HepG2 (cell line): ENCODE results near the gene AK3. TPM values are rescaled to one million over a fixed set of nuclear protein-coding genes. Genes with fewer than 3 reads are reported as not detected.

Experiments used
- ATAC-seq: fragments of 200-7000 bp; cut with Tn5 transposase; 3 replicates; pipeline ENCODE4 v1.9.1; 2020; ENCODE audit warnings: mild to moderate bottlenecking, moderate library complexity
- BruUV-seq: library from RNA; stranded (reverse); fragments of 400-500 nt; replicated peaks from 2 replicates; lab custom pipeline; 2021; lab: Mats Ljungman, UMichigan
- CTCF ChIA-PET: fragments of 300-600 bp; formaldehyde crosslinking; extraction: SDS; loops from one replicate; lab custom pipeline; 2021; ENCODE audit warnings: low total read pairs, inconsistent platforms, low intra/inter-chr PET ratio; lab: Yijun Ruan, JAX
- POLR2A ChIA-PET: fragments of 350-600 bp; sonication (Branson Sonifier 250); formaldehyde crosslinking; loops from one replicate; lab custom pipeline; 2020; ENCODE audit warnings: antibody characterized with exemption, inconsistent platforms; lab: Yijun Ruan, JAX
- DNase-seq: peaks from one replicate; pipeline ENCODE4 v3.0.0-alpha.2; 2015; ENCODE audit warnings: low spot score
- FAIRE-seq: peaks from 3 replicates; lab custom pipeline; 2011; peaks lifted over from hg19 to GRCh38; lab: Jason Lieb, UNC
- H2AFZ ChIP-seq: one replicate; pipeline ENCODE4 v1.6.1; 2011; ENCODE audit warnings: low read length, inconsistent platforms
- H3K27ac ChIP-seq: fragments of 300-600 bp; 3 replicates; pipeline ENCODE4 v1.8.0; 2011; ENCODE audit warnings: mixed run types, mild to moderate bottlenecking, mixed read lengths, low read length, inconsistent platforms; ENCODE audit not compliant: insufficient read depth; ENCODE audit errors: extremely low read length
- H3K27me3 ChIP-seq, 2 experiments: fragments of 200-600 bp in 1 of 2; 2 replicates in 1 of 2; 3 replicates in 1 of 2; pipeline versions ENCODE4 v1.6.0 to v1.8.0; 2011; ENCODE audit warnings: low read length in 2 of 2, mild to moderate bottlenecking in 2 of 2, moderate library complexity in 2 of 2, inconsistent platforms in 1 of 2; ENCODE audit not compliant: insufficient read depth in 2 of 2, control insufficient read depth in 1 of 2
- H3K36me3 ChIP-seq, 2 experiments: fragments of 200-600 bp in 1 of 2; replicated peaks in 1 of 2; 2 replicates in 1 of 2; 3 replicates in 1 of 2; pipeline versions ENCODE4 v1.5.1 to v1.8.0; 2011; ENCODE audit warnings: low read length in 2 of 2, inconsistent platforms in 1 of 2; ENCODE audit not compliant: insufficient read depth in 2 of 2, control insufficient read depth in 1 of 2
- H3K4me1 ChIP-seq: 2 replicates; pipeline ENCODE4 v1.5.1; 2012; ENCODE audit warnings: low read length, inconsistent platforms; ENCODE audit not compliant: insufficient read depth
- H3K4me2 ChIP-seq: 2 replicates; pipeline ENCODE4 v1.6.0; 2011; ENCODE audit warnings: low read depth, low read length, inconsistent platforms
- H3K4me3 ChIP-seq, 3 experiments: fragments of 200-600 bp in 1 of 3; sonication (generic), shearing (Covaris generic) in 1 of 3; replicated peaks in 1 of 3; 2 replicates each; pipeline ENCODE4 v1.5.1; 2011 to 2016; ENCODE audit warnings: low read length in 3 of 3, inconsistent platforms in 2 of 3, low read depth in 2 of 3, mild to moderate bottlenecking in 2 of 3, control low read depth in 1 of 3, mixed read lengths in 1 of 3; ENCODE audit not compliant: insufficient read depth in 1 of 3
- H3K79me2 ChIP-seq: one replicate; pipeline ENCODE4 v1.6.1; 2011; ENCODE audit warnings: low read length, inconsistent platforms; ENCODE audit not compliant: insufficient read depth
- H3K9ac ChIP-seq: 2 replicates; pipeline ENCODE4 v1.6.0; 2011; ENCODE audit warnings: mild to moderate bottlenecking, low read depth, low read length, inconsistent platforms; ENCODE audit not compliant: insufficient read depth
- H3K9me3 ChIP-seq: 2 replicates; pipeline ENCODE4 v1.5.1; 2012; ENCODE audit warnings: mild to moderate bottlenecking, low read length
- H4K20me1 ChIP-seq: 2 replicates; pipeline ENCODE4 v1.6.0; 2011; ENCODE audit warnings: inconsistent platforms, mild to moderate bottlenecking, low read length, moderate library complexity; ENCODE audit not compliant: insufficient read depth
- SALL1 ChIP-seq: sonication (generic); formaldehyde crosslinking; IDR thresholded peaks from 2 replicates; pipeline ENCODE4 v1.8.0; 2022; ENCODE audit warnings: mild to moderate bottlenecking, missing genetic modification reagents
- STAT6 ChIP-seq: sonication (generic); formaldehyde crosslinking; IDR thresholded peaks from 2 replicates; pipeline ENCODE4 v1.4.0; 2020; ENCODE audit warnings: missing genetic modification reagents, mild to moderate bottlenecking, borderline replicate concordance
- SUZ12 ChIP-seq: fragments of 150-350 bp; IDR thresholded peaks from 2 replicates; pipeline ENCODE4 v1.6.1; 2014; ENCODE audit warnings: low read depth, low read length
- TOPORS ChIP-seq: sonication (generic); formaldehyde crosslinking; IDR thresholded peaks from 2 replicates; pipeline ENCODE4 v1.8.0; 2023; ENCODE audit warnings: mild to moderate bottlenecking, missing genetic modification reagents
- ZNF18 ChIP-seq: sonication (generic); formaldehyde crosslinking; IDR thresholded peaks from 2 replicates; pipeline ENCODE4 v1.8.0; 2022; ENCODE audit warnings: mild to moderate bottlenecking, missing genetic modification reagents; ENCODE audit not compliant: insufficient replicate concordance
- ZNF230 ChIP-seq: sonication (generic); formaldehyde crosslinking; IDR thresholded peaks from 2 replicates; pipeline ENCODE4 v1.4.0; 2020; ENCODE audit warnings: mild to moderate bottlenecking, missing genetic modification reagents
- ZNF576 ChIP-seq: sonication (generic); formaldehyde crosslinking; IDR thresholded peaks from 2 replicates; pipeline ENCODE4 v1.4.0; 2020; ENCODE audit warnings: mild to moderate bottlenecking, missing genetic modification reagents
- ZSCAN29 ChIP-seq: sonication (generic); formaldehyde crosslinking; conservative IDR thresholded peaks from 2 replicates; pipeline ENCODE4 v1.4.0; 2020; ENCODE audit warnings: mild to moderate bottlenecking, missing genetic modification reagents
- WGBS: methylation state at CpG from one replicate; pipeline ENCODE4 v1.1.6; 2017; ENCODE audit warnings: low lambda C conversion rate; 5-methylcytosine and 5-hydroxymethylcytosine counted together
- in situ Hi-C: cut with HindIII; loops from 2 replicates; pipeline ENCODE4 v1.10.0; 2017; ENCODE audit warnings: low pct_unique_long_range_greater_than_20kb; ENCODE audit not compliant: extremely low pct_ligation_motif_present
- intact Hi-C: fragments of 100-400 bp; cut with micrococcal nuclease; formaldehyde crosslinking; loops from one replicate; pipeline ENCODE4 v1.10.0; 2022; ENCODE audit not compliant: unreplicated experiment
- polyA plus RNA-seq, 8 experiments: library from polyadenylated mRNA; depleted of rRNA in 3 of 8; stranded (reverse) in 7 of 8; unstranded in 1 of 8; fragments of >200 nt; fragmentation: Illumina TruSeq in 4 of 8; extraction: Trizol in 4 of 8; gene quantifications; 2 replicates each; pipeline versions ENCODE4 v1.2.1 to v1.2.3, GENCODE V29; 2011 to 2016; ENCODE audit warnings: low read depth in 4 of 8, missing spikeins in 1 of 8, mixed read lengths in 1 of 8; ENCODE audit not compliant: insufficient read depth in 1 of 8
- total RNA-seq, 5 experiments: library from RNA; depleted of rRNA; stranded (reverse); fragments of >200 nt; fragmentation: Illumina TruSeq; extraction: Trizol; gene quantifications; 2 replicates each; pipeline ENCODE4 v1.2.3, GENCODE V29; 2016; ENCODE audit warnings: low read depth in 1 of 5

Gene AK3
- total and polyA plus RNA-seq, 2 of the 13 experiments (the other 11 are each of a cell fraction or from before 2014, with no cell fraction given): 76.8 to 109 TPM

- TF ChIP-seq ZNF18 (CRISPR knock-in tag): no peak
Observed at GRCh38 chr9:4662108-4662988, 78.7 kb downstream of the AK3 start, which contains the start of gene PLPP6 (continued).

GRCh38 chr9:4661611-4662010 is 79.4 kb downstream of the AK3 start:
- ATAC-seq (no peak), FAIRE-seq (no peak), DNase-seq (no peak)
- WGBS: 31% methylated on average over 5 of the region's 5 CpGs
- BruUV-seq: no TSS peak
- in situ Hi-C loops (no loop called here), intact Hi-C loops (loop anchor here (5.0 kb wide), 1 partner anchor 36 kb away; no protein-coding TSS in a partner anchor)
- ChIA-PET CTCF (interaction anchor here (1.0 to 1.1 kb wide), 2 partner anchors 18 to 22 kb away, joined by 3 read pairs; partner anchors contain the start of gene CDC37L1), POLR2A (interaction anchor here (0.6 to 2.6 kb wide), 9 partner anchors 13 to 967 kb away, joined by 3 to 34 read pairs (median 5); partner anchors contain the start of genes AK3, CDC37L1 and RIC1)
- Histone ChIP-seq H3K9me3 (no peaks in the 10 kb centered on the region), H3K4me2 (peak overlapping the region; percentile 59), H3K36me3 (no peaks in the 10 kb centered on the region), H3K27me3 (no peaks in the 10 kb centered on the region), H4K20me1 (no peaks in the 10 kb centered on the region), H2AFZ (no peak overlapping the region), H3K79me2 (peaks cover 12% of the 10 kb centered on the region), H3K4me1 (peaks cover 64% of the 10 kb centered on the region), H3K27ac (no peak overlapping the region), H3K4me3 (peak overlapping the region in 1 of 3 experiments; percentile 81; a peak in 1 of 6 replicates), H3K9ac (no peak overlapping the region)
- TF ChIP-seq STAT6 (CRISPR knock-in tag) (0 out of 2 replicates have a peak, but pooled peaks have one; percentile 8), TOPORS (no peak), ZNF230 (CRISPR knock-in tag) (no peak), SALL1 (CRISPR knock-in tag) (no peak), ZSCAN29 (no peak), ZNF576 (no peak), SUZ12 (no peak)
